Measurements from ENCODE around the gene SYT9. TPM values are rescaled to one million over a fixed set of nuclear protein-coding genes. Genes with fewer than 3 reads are reported as not detected.

SYT9 gene
- total RNA-seq, 1 donor from 2014 or later = 0.16 TPM

- H3K9ac ChIP-seq (ENCODE audit: low read length) = no peak overlapping the region
- no peaks in the 10 kb centered on the region for H3K27me3 ChIP-seq (ENCODE audit: insufficient read depth, low read length)
- H3K27ac ChIP-seq (ENCODE audit: low read depth, low read length) = no peak overlapping the region
- H3K4me2 ChIP-seq (ENCODE audit: low read length) = no peak overlapping the region
- H2AFZ ChIP-seq (ENCODE audit: low read depth, low read length) = no peak overlapping the region
- no peaks in the 10 kb centered on the region for H3K36me3 Mint-ChIP-seq (ENCODE audit: low read depth, unreplicated experiment)
- no peaks in the 10 kb centered on the region for H3K9me3 ChIP-seq (ENCODE audit: insufficient read depth, low read depth, low read length)
- H3K79me2 ChIP-seq (ENCODE audit: insufficient read depth, low read length) = no peaks in the 10 kb centered on the region
- H3K9me3 Mint-ChIP-seq (ENCODE audit: unreplicated experiment) = no peaks in the 10 kb centered on the region
- FAIRE-seq = no peak
- H3K4me1 Mint-ChIP-seq (ENCODE audit: low read depth, unreplicated experiment) = no peaks in the 10 kb centered on the region
- H3K4me1 ChIP-seq (ENCODE audit: insufficient read depth, low read length) = no peaks in the 10 kb centered on the region
- no peak overlapping the region for H3K4me3 ChIP-seq (ENCODE audit: insufficient read depth, low read depth, low read length)
- no peaks in the 10 kb centered on the region for H3K27me3 Mint-ChIP-seq (ENCODE audit: low read depth, unreplicated experiment)
- H3K4me3 Mint-ChIP-seq (ENCODE audit: unreplicated experiment) = no peak overlapping the region
- no peaks in the 10 kb centered on the region for H4K20me1 ChIP-seq (ENCODE audit: insufficient read depth, low read length)
- H3K36me3 ChIP-seq (ENCODE audit: insufficient read depth, low read length) = no peaks in the 10 kb centered on the region
- DNase-seq (ENCODE audit: low read depth) = no peak
- no peak overlapping the region for H3K27ac Mint-ChIP-seq (ENCODE audit: unreplicated experiment)
- TF ChIP-seq EZH2 (IDR thresholded peaks at IDR 0.05; ENCODE audit: insufficient read depth, low read length) (no peak), CTCF (IDR thresholded peaks at IDR 0.05; ENCODE audit: insufficient read depth, low read depth, low read length) (no peak)
Observed at GRCh38 chr11:7383406-7383805, 131.7 kb downstream of the SYT9 start.

GRCh38 chr11:7384691-7385090 lies 133.0 kb downstream of the SYT9 start:
- Mint-ChIP-seq H3K27me3 (ENCODE audit: low read depth, unreplicated experiment) (no peaks in the 10 kb centered on the region), H3K27ac (ENCODE audit: unreplicated experiment) (no peak overlapping the region), H3K4me3 (ENCODE audit: unreplicated experiment) (no peak overlapping the region), H3K4me1 (ENCODE audit: low read depth, unreplicated experiment) (no peaks in the 10 kb centered on the region), H3K9me3 (ENCODE audit: unreplicated experiment) (no peaks in the 10 kb centered on the region), H3K36me3 (ENCODE audit: low read depth, unreplicated experiment) (no peaks in the 10 kb centered on the region)
- Histone ChIP-seq H3K27ac (ENCODE audit: low read depth, low read length) (no peak overlapping the region), H4K20me1 (ENCODE audit: insufficient read depth, low read length) (no peaks in the 10 kb centered on the region), H3K79me2 (ENCODE audit: insufficient read depth, low read length) (no peaks in the 10 kb centered on the region), H3K4me3 (ENCODE audit: insufficient read depth, low read depth, low read length) (no peak overlapping the region), H3K9me3 (ENCODE audit: insufficient read depth, low read depth, low read length) (no peaks in the 10 kb centered on the region), H3K9ac (ENCODE audit: low read length) (no peak overlapping the region), H2AFZ (ENCODE audit: low read depth, low read length) (no peak overlapping the region), H3K36me3 (ENCODE audit: insufficient read depth, low read length) (no peaks in the 10 kb centered on the region), H3K4me1 (ENCODE audit: insufficient read depth, low read length) (no peaks in the 10 kb centered on the region), H3K27me3 (ENCODE audit: insufficient read depth, low read length) (no peaks in the 10 kb centered on the region), H3K4me2 (ENCODE audit: low read length) (no peak overlapping the region)
- DNase-seq (ENCODE audit: low read depth) (no peak), FAIRE-seq (no peak)
- TF ChIP-seq CTCF (IDR thresholded peaks at IDR 0.05; ENCODE audit: insufficient read depth, low read depth, low read length) = no peak

- H3K4me1 ChIP-seq (ENCODE audit: insufficient read depth, low read length) = no peaks in the 10 kb centered on the region
- no peak overlapping the region for H3K4me2 ChIP-seq (ENCODE audit: low read length)
- H3K36me3 ChIP-seq (ENCODE audit: insufficient read depth, low read length) = no peaks in the 10 kb centered on the region
- H3K36me3 Mint-ChIP-seq (ENCODE audit: low read depth, unreplicated experiment) = no peaks in the 10 kb centered on the region
- no peak overlapping the region for H3K27ac Mint-ChIP-seq (ENCODE audit: unreplicated experiment)
- H3K4me3 Mint-ChIP-seq (ENCODE audit: unreplicated experiment) = no peak overlapping the region
- H3K27ac ChIP-seq (ENCODE audit: low read depth, low read length) = no peak overlapping the region
- no peaks in the 10 kb centered on the region for H4K20me1 ChIP-seq (ENCODE audit: insufficient read depth, low read length)
- no peak overlapping the region for H2AFZ ChIP-seq (ENCODE audit: low read depth, low read length)
- H3K27me3 ChIP-seq (ENCODE audit: insufficient read depth, low read length) = no peaks in the 10 kb centered on the region
- no peak for TF ChIP-seq CTCF (IDR thresholded peaks at IDR 0.05; ENCODE audit: insufficient read depth, low read depth, low read length)
- no peak for TF ChIP-seq EZH2 (IDR thresholded peaks at IDR 0.05; ENCODE audit: insufficient read depth, low read length)
- no peaks in the 10 kb centered on the region for H3K9me3 Mint-ChIP-seq (ENCODE audit: unreplicated experiment)
- DNase-seq (ENCODE audit: low read depth) = no peak
- H3K4me1 Mint-ChIP-seq (ENCODE audit: low read depth, unreplicated experiment) = no peaks in the 10 kb centered on the region
- FAIRE-seq = no peak
- H3K27me3 Mint-ChIP-seq (ENCODE audit: low read depth, unreplicated experiment) = no peaks in the 10 kb centered on the region
- no peaks in the 10 kb centered on the region for H3K9me3 ChIP-seq (ENCODE audit: insufficient read depth, low read depth, low read length)
- no peak overlapping the region for H3K9ac ChIP-seq (ENCODE audit: low read length)
- H3K79me2 ChIP-seq (ENCODE audit: insufficient read depth, low read length) = no peaks in the 10 kb centered on the region
- H3K4me3 ChIP-seq (ENCODE audit: insufficient read depth, low read depth, low read length) = no peak overlapping the region
Observed at GRCh38 chr11:7385532-7385931, 133.8 kb downstream of the SYT9 start.

Data from astrocyte (in vitro differentiated cells and primary cell).